ENCODE data around the gene ACTR1A.

DNA sequence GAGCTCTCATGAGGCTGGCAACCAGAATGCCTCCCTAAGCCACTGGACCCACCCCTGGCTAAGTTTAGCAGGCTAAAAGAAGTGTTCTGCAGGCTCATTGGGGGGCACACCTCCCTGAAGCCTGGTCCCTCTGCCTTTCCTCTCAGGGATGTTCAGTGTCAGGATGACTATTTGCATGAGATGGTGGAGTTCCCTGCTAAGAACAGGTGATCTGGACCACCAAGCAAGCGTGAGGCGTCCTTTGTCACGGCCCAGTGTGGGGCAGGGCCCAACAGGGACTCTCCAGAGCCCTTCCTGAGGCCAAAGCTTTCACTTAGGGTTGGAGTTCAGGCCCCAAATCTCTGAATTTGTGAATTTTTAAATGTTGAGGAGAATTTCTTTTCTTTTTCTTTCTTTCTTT, 13.2 kb upstream of the ACTR1A start:
- no peak for TF ChIP-seq EZH2 (IDR thresholded peaks at IDR 0.05)
- TF ChIP-seq POLR2AphosphoS5 (IDR thresholded peaks at IDR 0.05; ENCODE audit: borderline replicate concordance, low read depth, low read length) = no peak

All from SK-N-MC (cell line).